Stimulated activated CD4-positive, alpha-beta T cell treated with anti-CD3 and anti-CD28 coated beads, Interleukin-1b, Interleukin-23, amount 100 ng/mL, for 1 hour (primary cell): Measurements from ENCODE around the gene ABCC1.
"Not testable (repeated sequence)": the region's sequence is repeated elsewhere in the genome, so short reads cannot be mapped to it uniquely, and the experiment has no call there.

ENCODE experiments used
- DNase-seq, 2 donors: peaks; one replicate each; pipeline ENCODE4 v3.0.0-alpha.2; 2020; ENCODE audit warnings: low read depth in 2 of 2

Gene ABCC1

DNA sequence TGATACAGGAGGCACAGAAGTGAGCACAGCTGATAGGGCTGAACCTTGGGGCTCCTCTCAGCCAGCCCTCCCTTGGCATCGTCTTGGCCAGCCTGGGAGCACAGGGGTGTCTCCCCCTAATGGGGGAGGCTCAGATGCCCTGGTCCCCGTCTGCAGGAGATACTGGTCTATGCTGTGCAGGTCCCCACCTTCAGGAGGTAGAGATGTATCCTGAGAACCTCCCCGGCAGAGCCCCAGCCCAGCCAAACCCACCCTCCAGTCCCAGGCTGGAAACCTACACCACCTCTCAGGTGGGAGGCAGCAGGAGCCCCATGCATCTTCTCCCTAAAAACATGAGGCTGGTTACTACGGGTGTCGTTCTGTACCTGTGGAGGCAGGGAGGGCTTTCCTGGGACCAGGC lies 235.2 kb downstream of the ABCC1 start:
- no peak for DNase-seq

GRCh38 chr16:16185095-16185494 lies 235.7 kb downstream of the ABCC1 start:
- no peak for DNase-seq

DNA sequence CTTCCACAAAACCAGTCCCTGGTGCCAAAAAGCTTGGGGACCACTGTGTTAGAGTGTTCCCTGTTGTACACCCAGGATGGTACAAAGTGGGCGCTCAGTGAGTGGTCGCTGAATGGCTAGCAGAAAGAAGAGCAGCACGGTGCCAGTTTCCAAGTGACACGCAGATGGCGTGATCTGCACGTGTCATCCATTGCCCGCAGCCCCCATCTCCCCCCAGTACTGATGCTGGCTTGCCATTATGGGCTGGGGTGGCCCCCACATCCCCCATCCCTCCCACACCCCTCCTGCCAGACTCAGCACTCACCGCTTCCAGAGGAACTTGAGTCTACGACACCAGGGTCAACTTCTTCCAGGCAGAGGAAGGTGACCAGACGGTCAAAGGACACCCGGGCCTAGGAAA lies 237.4 kb downstream of the ABCC1 start:
- DNase-seq: no peak

GRCh38 chr16:16188827-16189226 lies 239.4 kb downstream of the ABCC1 start:
- DNase-seq: no peak

DNA sequence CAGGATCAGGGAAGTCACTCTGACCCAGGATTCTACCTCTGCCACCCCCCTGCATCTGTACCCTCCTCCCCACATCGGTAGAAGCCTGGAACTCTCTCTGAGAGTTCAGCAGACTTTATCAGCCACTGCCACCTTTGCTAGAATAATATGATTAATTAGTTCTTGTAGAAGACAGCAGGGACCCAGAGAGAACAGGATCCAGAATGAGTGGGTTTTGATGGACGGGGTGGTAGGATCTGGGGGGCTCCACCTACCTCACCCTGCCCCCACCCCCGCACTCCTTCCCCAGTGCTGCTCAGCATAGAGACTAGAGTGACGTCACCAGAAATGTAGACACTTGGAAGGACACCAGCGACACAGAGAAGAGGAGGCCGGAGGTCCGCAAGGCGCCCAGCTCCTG lies 240.4 kb downstream of the ABCC1 start:
- DNase-seq: no peak

GRCh38 chr16:16190546-16190945 lies 241.1 kb downstream of the ABCC1 start:
- no peak for DNase-seq

GRCh38 chr16:16190966-16191365 lies 241.6 kb downstream of the ABCC1 start:
- not testable (repeated sequence) for DNase-seq

GRCh38 chr16:16191493-16192167 lies 242.2 kb downstream of the ABCC1 start:
- no peak for DNase-seq
